Fibroblast of villous mesenchyme (primary cell): ENCODE results near the gene PCDH15. TPM values are rescaled to one million over a fixed set of nuclear protein-coding genes. Genes with fewer than 3 reads are reported as not detected.

Experiments used
- DNase-seq: peaks from one replicate; pipeline ENCODE4 v3.0.0-alpha.2; 2010; ENCODE audit warnings: low read depth
- H3K4me3 ChIP-seq: 2 replicates; pipeline ENCODE4 v1.5.1; 2011; ENCODE audit warnings: low read depth, mild to moderate bottlenecking, low read length
- total RNA-seq: library from RNA; depleted of rRNA; stranded (reverse); fragments of >200 nt; gene quantifications from 2 replicates; pipeline ENCODE4 v1.2.3, GENCODE V29; 2012
- TF ChIP-seq, protein P1 (sequence below): IDR thresholded peaks from 2 replicates; pipeline ENCODE4 v1.5.1; 2012; ENCODE audit warnings: low read depth, mild to moderate bottlenecking, low read length; ENCODE audit not compliant: insufficient read depth

The PCDH15 gene
- total RNA-seq, 1 donor = not detected

DNA sequence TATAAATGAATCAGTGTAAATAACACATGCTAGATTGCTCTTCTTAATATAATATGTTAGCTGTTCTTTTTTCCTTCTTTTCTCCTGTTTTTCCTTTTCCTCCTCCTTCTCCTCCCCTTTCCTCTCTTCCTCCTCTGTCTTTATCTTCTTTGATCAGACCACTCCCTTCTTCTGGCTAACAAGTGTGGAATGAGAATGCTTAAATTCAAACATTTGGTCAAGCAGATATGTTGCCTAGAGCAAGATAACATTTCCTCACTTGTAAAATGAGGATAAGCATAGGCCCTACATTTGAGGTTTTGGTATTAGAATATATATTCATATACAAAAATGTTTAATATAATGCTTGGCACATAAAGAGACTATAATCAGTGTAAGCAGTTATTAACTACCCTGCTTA lies 299.1 kb downstream of the PCDH15 start:
- no peak for DNase-seq
- no peak overlapping the region for H3K4me3 ChIP-seq
- TF ChIP-seq, protein P1, sequence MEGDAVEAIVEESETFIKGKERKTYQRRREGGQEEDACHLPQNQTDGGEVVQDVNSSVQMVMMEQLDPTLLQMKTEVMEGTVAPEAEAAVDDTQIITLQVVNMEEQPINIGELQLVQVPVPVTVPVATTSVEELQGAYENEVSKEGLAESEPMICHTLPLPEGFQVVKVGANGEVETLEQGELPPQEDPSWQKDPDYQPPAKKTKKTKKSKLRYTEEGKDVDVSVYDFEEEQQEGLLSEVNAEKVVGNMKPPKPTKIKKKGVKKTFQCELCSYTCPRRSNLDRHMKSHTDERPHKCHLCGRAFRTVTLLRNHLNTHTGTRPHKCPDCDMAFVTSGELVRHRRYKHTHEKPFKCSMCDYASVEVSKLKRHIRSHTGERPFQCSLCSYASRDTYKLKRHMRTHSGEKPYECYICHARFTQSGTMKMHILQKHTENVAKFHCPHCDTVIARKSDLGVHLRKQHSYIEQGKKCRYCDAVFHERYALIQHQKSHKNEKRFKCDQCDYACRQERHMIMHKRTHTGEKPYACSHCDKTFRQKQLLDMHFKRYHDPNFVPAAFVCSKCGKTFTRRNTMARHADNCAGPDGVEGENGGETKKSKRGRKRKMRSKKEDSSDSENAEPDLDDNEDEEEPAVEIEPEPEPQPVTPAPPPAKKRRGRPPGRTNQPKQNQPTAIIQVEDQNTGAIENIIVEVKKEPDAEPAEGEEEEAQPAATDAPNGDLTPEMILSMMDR = no peak

GRCh38 chr10:54496852-54497251 lies 304.2 kb downstream of the PCDH15 start:
- no peak overlapping the region for H3K4me3 ChIP-seq
- TF ChIP-seq, protein P1 = no peak
- DNase-seq = no peak

DNA sequence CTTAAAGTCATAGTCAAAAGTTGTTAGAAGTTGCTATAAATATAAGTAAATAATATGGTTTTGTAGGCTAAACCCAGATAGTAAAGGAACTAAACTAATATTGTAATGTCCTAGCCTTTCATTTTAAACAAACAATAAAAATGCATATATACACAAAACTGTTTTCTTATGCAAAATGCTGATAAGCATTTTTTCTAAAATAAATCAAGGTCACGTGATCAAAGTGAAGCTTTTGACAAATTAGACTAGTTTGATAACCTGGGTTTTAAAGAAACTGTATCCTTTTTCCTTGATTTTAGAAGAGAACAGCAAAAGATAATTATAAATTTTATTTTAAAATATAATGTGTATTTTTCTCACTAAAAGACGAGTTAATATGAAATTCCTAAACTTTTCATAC lies 313.3 kb downstream of the PCDH15 start:
- no peak for DNase-seq
- H3K4me3 ChIP-seq = no peak overlapping the region
- TF ChIP-seq, protein P1 = no peak

DNA sequence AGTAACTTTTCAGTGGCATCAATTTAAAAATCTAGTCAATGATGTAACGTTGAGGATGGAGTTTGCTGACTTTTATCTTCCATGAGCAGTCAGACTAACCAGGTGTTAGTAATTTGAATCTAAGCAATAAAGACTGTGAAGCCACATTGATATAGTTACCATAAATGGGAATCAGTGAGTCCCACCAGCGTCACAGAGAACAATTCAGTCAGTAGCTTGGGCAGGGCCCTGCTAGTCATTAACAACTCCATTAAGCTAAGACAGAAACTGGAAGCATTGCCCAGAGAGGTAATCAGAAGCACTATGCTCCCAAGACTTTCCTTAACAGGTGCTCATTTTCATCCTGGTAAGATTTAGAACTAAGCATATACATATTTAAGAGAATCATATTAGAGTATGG lies 315.1 kb downstream of the PCDH15 start:
- TF ChIP-seq, protein P1 = no peak
- H3K4me3 ChIP-seq = no peak overlapping the region

DNA sequence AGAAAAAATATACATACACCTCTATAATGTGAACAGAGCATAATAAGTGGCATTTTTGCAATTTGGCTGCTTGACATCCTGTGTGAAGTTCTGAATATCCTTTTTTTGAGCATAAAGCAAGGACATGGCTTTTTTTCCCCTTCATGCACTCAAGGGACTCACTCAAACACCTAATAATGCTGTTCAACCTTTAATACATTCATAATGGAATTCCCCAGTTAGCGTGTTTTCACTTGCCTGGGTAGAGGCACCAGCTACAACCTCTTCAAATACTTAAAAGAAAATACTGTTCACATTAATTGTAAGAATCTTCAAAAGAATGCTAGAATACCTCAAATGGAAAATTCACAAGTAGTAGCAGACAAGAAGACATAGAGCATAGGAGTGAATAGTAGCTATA lies 316.8 kb downstream of the PCDH15 start:
- no peak for DNase-seq
- no peak overlapping the region for H3K4me3 ChIP-seq
- TF ChIP-seq, protein P1 = no peak

More for the DNA sequence above, 315.1 kb downstream of the PCDH15 start:
- DNase-seq = no peak

DNA sequence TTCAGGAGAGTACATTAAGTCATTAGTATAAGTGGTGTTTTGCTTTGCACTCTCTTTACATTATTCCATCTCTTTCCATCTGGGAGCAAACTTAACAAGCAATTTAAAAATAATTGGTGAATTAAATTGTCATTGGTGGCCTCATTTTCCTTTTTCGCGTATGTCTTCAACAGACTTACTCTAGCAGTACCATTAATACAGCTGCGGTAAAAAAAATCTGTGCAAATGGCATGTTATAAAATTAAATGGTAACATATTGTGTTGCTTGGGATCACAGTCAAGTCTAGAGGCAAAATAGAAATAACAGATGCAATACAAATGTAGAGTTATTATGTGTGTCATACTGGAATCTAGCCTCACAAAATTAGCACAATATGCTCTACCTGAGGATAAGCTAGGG lies 322.4 kb downstream of the PCDH15 start:
- TF ChIP-seq, protein P1 = no peak
- DNase-seq = no peak
- H3K4me3 ChIP-seq = no peak overlapping the region

GRCh38 chr10:54477738-54478137 lies 323.3 kb downstream of the PCDH15 start:
- no peak overlapping the region for H3K4me3 ChIP-seq
- TF ChIP-seq, protein P1 = no peak

More at GRCh38 chr10:54477738-54478137, 323.3 kb downstream of the PCDH15 start:
- DNase-seq = no peak
